ENCODE data around the gene FAAP100.

The FAAP100 gene

GRCh38 chr17:81494626-81495377, 57.4 kb downstream of the FAAP100 start:
- no peak overlapping the region for H3K27ac ChIP-seq
- TF ChIP-seq CTCF (conservative IDR thresholded peaks at IDR 0.05) = no peak

- no peak overlapping the region for H3K27ac ChIP-seq
- TF ChIP-seq CTCF (conservative IDR thresholded peaks at IDR 0.05) = no peak
Observed at GRCh38 chr17:81493198-81494038, 58.7 kb downstream of the FAAP100 start.

- TF ChIP-seq CTCF (conservative IDR thresholded peaks at IDR 0.05) = no peak
- H3K27ac ChIP-seq = no peak overlapping the region
Observed at GRCh38 chr17:81492706-81493105, 59.4 kb downstream of the FAAP100 start.

GRCh38 chr17:81492202-81492601, 60.0 kb downstream of the FAAP100 start:
- H3K27ac ChIP-seq = no peak overlapping the region
- TF ChIP-seq CTCF (conservative IDR thresholded peaks at IDR 0.05) = no peak

DNA sequence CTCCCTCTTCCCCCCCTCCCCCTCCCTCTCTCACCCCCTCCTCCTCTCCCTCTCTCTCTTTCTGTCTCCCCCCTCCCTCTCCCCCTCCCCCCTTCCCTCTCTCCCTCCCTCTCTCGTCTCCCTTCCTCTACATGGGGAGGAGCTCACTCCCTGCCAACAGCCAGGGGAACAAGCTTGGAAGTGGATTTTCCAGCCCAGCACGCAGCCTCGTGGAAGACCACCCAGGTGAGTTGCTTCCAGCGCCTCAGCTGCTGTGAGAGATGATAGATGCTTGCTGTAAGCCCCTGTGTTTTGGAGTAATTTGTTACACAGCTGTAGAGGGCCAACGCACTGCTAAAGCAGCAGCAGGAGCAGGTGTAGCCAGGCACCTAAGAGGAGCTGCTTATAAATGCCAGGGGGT, 60.4 kb downstream of the FAAP100 start:
- no peak for TF ChIP-seq CTCF (conservative IDR thresholded peaks at IDR 0.05)
- no peak overlapping the region for H3K27ac ChIP-seq

DNA sequence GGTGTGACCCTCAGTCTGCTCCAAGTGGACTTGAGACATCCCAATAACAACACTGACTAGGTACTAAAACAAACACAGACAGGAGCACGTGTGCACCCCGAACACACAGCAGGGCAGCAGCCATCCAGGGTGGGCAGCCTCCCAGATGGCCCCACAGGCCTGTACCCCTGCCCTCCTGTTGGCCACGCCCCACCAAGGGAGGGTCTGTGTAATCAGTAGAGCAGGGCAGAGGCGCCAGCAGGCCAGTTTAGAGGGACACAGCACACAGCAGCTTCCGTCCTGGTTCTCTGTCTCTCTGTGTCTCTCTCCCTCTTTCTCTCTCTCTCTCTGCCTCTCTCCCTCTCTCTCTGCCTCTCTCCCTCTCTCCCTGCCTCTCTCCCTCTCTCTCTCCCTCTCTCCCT, 61.0 kb downstream of the FAAP100 start:
- TF ChIP-seq CTCF (conservative IDR thresholded peaks at IDR 0.05) = no peak
- H3K27ac ChIP-seq = no peak overlapping the region

All from VCaP (cell line).